AG04449 (cell line): ENCODE results near the gene PRKAR1B.

Source experiments
- CTCF ChIA-PET: fragments of 350-600 bp; formaldehyde crosslinking; extraction: SDS; loops from one replicate; lab custom pipeline; 2021; ENCODE audit warnings: antibody characterized with exemption; lab: Yijun Ruan, JAX
- POLR2A ChIA-PET: fragments of 400-600, 350-600 bp; formaldehyde crosslinking; extraction: SDS; loops from one replicate; lab custom pipeline; 2020; ENCODE audit warnings: antibody characterized with exemption, inconsistent platforms; lab: Yijun Ruan, JAX
- DNase-seq: peaks from one replicate; pipeline ENCODE4 v3.0.0-alpha.2; 2010; ENCODE audit warnings: low read depth, low spot score
- H3K4me3 ChIP-seq: 2 replicates; pipeline ENCODE4 v1.5.1; 2011; ENCODE audit warnings: low read depth, mild to moderate bottlenecking, control low read depth, low read length
- CTCF ChIP-seq: IDR thresholded peaks from one replicate; pipeline ENCODE4 v1.5.1; 2011; ENCODE audit warnings: mild to moderate bottlenecking, moderate library complexity, low read length, control low read depth, inconsistent platforms; ENCODE audit not compliant: insufficient read depth; ENCODE audit errors: missing control alignments

PRKAR1B gene

GRCh38 chr7:724298-724697 lies 2.8 kb downstream of the PRKAR1B start:
- CTCF ChIA-PET: no interaction called here
- no peak for DNase-seq
- no peak for TF ChIP-seq CTCF
- POLR2A ChIA-PET: no interaction called here
- H3K4me3 ChIP-seq: no peak overlapping the region

GRCh38 chr7:723541-723940 lies 3.5 kb downstream of the PRKAR1B start:
- CTCF ChIA-PET: no interaction called here
- no peak overlapping the region for H3K4me3 ChIP-seq
- TF ChIP-seq CTCF: no peak
- no peak for DNase-seq
- POLR2A ChIA-PET: no interaction called here

- TF ChIP-seq CTCF: no peak
- CTCF ChIA-PET: no interaction called here
- DNase-seq: no peak
- POLR2A ChIA-PET: no interaction called here
- no peak overlapping the region for H3K4me3 ChIP-seq
Measured at GRCh38 chr7:721619-722248, 5.3 kb downstream of the PRKAR1B start.

- TF ChIP-seq CTCF: no peak
- no peak for DNase-seq
- ChIA-PET POLR2A (no interaction called here), CTCF (interaction anchor here (1.2 kb wide), 1 partner anchor 15 kb away, joined by 3 read pairs; no protein-coding TSS in a partner anchor)
- no peak overlapping the region for H3K4me3 ChIP-seq
Measured at GRCh38 chr7:716636-717035, 10.4 kb downstream of the PRKAR1B start.

GRCh38 chr7:716222-716621 lies 10.9 kb downstream of the PRKAR1B start:
- TF ChIP-seq CTCF: no peak
- no peak overlapping the region for H3K4me3 ChIP-seq
- ChIA-PET CTCF (interaction anchor here (1.2 kb wide), 1 partner anchor 15 kb away, joined by 3 read pairs; no protein-coding TSS in a partner anchor), POLR2A (no interaction called here)
- no peak for DNase-seq

- no peak for DNase-seq
- no peak for TF ChIP-seq CTCF
- H3K4me3 ChIP-seq: no peak overlapping the region
Measured at GRCh38 chr7:714251-714671, 12.8 kb downstream of the PRKAR1B start.

More at GRCh38 chr7:714251-714671, 12.8 kb downstream of the PRKAR1B start:
- ChIA-PET CTCF (no interaction called here), POLR2A (no interaction called here)
